SKM-1 (cell line): ENCODE results near the gene EGLN1.

Experiments used
- DNase-seq: peaks from one replicate; lab custom pipeline; 2025; ENCODE audit not compliant: unreplicated experiment; lab: John Stamatoyannopoulos, UW

Gene EGLN1

DNA sequence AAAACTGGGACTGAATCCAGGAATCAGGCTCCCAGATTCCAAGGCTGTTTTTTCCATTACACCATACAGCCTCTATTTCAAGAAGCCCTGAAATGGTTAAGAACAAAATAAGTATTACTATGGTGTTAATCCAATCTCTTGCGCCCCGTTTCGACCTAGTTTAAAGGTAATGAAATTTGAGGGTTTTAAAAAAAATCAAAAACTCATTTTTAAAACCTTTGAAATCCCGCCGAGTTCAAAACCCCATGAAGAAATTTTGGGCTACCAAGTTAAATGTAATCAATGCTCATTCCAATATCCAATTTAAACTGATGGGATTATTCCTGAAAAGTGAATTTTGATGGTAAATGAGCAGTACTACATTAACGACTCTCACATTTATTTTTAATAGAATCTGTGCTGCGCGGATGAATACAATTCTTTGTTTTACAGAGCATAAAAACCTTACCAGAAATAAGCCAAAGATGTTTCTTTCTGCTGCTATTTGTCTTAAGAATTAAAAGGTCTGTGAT lies 767 bp upstream of the EGLN1 start:
- DNase-seq = no peak

- DNase-seq = no peak
Observed at GRCh38 chr1:231421546-231421970, 529 bp downstream of the EGLN1 start.

- no peak for DNase-seq
Observed at GRCh38 chr1:231420959-231421545, 1.0 kb downstream of the EGLN1 start.

GRCh38 chr1:231420299-231420958 lies 1.7 kb downstream of the EGLN1 start:
- DNase-seq = peak; percentile 77

DNA sequence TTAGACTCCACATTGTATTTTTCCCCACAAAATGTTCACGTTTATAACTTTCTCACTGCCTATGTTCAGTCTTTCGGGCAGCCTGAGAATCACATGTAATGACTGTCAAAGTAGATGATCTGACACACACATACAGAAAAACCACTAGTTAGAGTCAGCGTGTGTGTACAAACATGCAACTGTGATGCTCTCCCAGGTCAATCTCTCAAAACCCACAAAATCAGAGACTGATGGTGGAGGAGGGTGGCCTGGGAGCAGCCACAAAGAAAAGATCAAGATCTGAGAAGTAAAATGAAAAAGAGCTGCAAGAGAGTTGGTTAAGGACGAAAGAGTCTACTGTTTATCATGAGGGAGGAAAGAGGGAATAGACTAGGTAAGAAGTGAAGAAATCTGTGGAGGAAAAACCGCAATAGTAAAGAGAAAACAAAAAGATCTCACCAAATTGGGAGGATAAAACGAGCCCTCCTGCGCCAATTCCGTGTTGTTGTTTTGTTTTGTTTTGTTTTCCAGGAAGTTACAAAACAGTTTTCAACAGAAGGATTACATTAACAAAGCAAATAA lies 2.3 kb downstream of the EGLN1 start:
- DNase-seq = no peak

GRCh38 chr1:231419147-231419546 lies 2.9 kb downstream of the EGLN1 start:
- no peak for DNase-seq

GRCh38 chr1:231418741-231419107 lies 3.4 kb downstream of the EGLN1 start:
- DNase-seq = no peak

GRCh38 chr1:231418101-231418740 lies 3.9 kb downstream of the EGLN1 start:
- DNase-seq = no peak

GRCh38 chr1:231417513-231417912 lies 4.6 kb downstream of the EGLN1 start:
- no peak for DNase-seq

- no peak for DNase-seq
Observed at GRCh38 chr1:231416901-231417300, 5.2 kb downstream of the EGLN1 start.

GRCh38 chr1:231415018-231415583 lies 7.0 kb downstream of the EGLN1 start:
- DNase-seq = no peak

- no peak for DNase-seq
Observed at GRCh38 chr1:231414260-231415016, 7.6 kb downstream of the EGLN1 start.

DNA sequence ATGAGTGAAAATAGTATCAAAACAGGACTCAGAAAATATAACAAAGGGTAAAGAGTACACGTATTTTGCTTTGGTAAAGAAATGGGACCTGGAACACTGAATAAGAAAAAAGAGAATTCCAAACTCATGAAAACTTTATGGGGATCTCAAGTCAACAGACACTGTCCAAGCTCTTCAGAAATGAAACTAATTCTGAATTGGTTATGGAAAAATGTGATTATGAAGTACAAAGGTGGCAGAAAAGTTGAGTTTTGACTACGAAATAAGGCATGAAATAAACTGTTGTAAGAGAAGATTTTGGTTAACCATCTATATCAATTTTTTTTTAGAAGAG lies 8.4 kb downstream of the EGLN1 start:
- no peak for DNase-seq

GRCh38 chr1:231411036-231411531 lies 11.0 kb downstream of the EGLN1 start:
- DNase-seq = no peak

GRCh38 chr1:231410036-231410612 lies 12.0 kb downstream of the EGLN1 start:
- no peak for DNase-seq

- DNase-seq = no peak
Observed at GRCh38 chr1:231408528-231409094, 13.5 kb downstream of the EGLN1 start.

DNA sequence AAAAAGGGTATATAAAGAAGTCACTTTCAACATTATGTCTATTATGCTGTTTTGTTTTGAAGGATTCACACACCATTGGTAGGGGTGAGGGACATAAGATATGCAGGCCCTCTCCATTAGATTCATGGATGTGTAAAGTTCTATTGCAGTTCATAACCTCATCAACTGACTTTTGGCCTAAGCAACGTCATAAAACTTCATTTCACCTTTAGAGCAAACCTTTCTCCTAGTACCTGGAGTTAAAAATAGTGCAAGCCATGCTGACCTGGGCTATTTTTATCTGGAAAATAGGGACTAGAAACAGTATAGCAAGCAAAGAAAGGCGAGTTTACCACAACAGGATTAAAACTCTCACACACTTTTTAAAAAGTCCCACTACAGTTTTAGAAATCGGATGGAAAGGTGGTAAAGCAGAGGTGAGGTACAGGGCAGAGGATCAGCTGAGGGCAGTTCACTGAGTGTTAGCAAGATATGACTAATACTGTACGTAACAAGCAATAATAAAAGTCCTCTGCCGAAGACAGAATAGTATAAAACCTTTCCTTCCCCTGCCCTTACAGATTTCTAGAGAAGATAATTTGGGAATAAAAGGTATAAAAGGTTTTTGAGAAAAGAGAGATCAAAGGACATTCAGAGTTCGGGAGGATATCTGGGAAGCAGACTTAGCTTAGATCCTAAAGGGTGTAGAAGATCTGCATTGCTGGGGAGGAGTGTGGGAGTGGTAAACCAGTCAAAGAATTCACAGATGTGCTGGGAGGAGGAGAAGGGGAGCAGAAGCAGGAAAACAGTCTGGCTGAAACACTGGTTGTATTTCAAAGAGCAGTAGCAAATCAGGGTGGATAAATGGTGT lies 14.3 kb downstream of the EGLN1 start:
- DNase-seq = no peak

DNA sequence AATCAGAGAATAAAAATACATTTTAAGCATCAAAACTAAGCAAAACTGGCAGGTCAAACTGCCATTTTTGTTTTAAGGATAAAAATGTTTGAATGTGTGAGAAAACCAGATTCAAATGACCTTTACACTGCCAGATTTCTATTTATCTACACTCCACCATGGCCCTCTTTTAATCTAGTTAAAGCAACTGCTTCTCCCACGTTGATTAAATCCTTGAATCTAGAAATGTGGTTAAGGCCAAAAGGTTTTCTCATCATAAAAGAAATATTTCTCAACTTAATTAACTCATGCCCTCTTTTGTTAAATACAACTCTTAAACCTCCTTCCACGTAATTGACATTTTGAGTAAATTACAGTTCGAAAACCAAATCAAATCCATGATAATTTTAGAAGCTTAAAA lies 15.0 kb downstream of the EGLN1 start:
- no peak for DNase-seq

- no peak for DNase-seq
Observed at GRCh38 chr1:231404318-231404717, 17.8 kb downstream of the EGLN1 start.
